ENCODE results near the gene KCNMA1. TPM values are rescaled to one million over a fixed set of nuclear protein-coding genes. Genes with fewer than 3 reads are reported as not detected.

Gene KCNMA1
- total RNA-seq, 1 donor: 77.8 TPM

DNA sequence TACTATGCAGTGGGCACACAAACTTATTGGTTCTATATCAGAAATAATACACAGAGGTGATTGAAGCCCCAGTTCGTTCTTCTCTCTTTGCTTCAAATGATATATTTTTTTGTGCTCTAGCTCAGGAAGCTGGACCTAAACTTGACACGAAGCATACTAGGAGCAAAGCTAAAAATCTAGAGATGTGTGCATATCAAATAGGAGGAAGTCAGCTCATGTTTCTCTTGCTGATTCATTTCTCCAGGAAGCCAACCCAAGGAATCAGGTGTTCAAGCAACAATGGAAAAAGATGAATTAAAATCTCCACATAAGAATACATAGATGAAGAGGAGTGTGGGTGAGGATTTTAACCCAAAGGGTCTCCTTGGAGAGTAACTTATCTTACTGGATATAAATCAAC is 432.5 kb downstream of the KCNMA1 start:
- H3K4me3 ChIP-seq (ENCODE audit: insufficient read depth, low read length): no peak overlapping the region
- H3K9me3 ChIP-seq (ENCODE audit: low read depth, low read length): no peaks in the 10 kb centered on the region
- no peak overlapping the region for H3K4me2 ChIP-seq (ENCODE audit: insufficient read depth, low read length)
- TF ChIP-seq, protein P1, sequence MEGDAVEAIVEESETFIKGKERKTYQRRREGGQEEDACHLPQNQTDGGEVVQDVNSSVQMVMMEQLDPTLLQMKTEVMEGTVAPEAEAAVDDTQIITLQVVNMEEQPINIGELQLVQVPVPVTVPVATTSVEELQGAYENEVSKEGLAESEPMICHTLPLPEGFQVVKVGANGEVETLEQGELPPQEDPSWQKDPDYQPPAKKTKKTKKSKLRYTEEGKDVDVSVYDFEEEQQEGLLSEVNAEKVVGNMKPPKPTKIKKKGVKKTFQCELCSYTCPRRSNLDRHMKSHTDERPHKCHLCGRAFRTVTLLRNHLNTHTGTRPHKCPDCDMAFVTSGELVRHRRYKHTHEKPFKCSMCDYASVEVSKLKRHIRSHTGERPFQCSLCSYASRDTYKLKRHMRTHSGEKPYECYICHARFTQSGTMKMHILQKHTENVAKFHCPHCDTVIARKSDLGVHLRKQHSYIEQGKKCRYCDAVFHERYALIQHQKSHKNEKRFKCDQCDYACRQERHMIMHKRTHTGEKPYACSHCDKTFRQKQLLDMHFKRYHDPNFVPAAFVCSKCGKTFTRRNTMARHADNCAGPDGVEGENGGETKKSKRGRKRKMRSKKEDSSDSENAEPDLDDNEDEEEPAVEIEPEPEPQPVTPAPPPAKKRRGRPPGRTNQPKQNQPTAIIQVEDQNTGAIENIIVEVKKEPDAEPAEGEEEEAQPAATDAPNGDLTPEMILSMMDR (IDR thresholded peaks at IDR 0.05; ENCODE audit: extremely low read depth, low read depth, low read length): no peak
- H3K27ac ChIP-seq (ENCODE audit: low read depth, low read length): no peak overlapping the region
- DNase-seq (ENCODE audit: insufficient read length, low spot score, missing footprints): no peak
- no peaks in the 10 kb centered on the region for H3K4me1 ChIP-seq (ENCODE audit: insufficient read depth, low read length)
- H4K20me1 ChIP-seq (ENCODE audit: insufficient read depth, low read length): no peaks in the 10 kb centered on the region
- H3K79me2 ChIP-seq (ENCODE audit: insufficient read depth, low read length): no peaks in the 10 kb centered on the region
- no peaks in the 10 kb centered on the region for H3K27me3 ChIP-seq (ENCODE audit: insufficient read depth, low read length)
- no peaks in the 10 kb centered on the region for H3K36me3 ChIP-seq (ENCODE audit: insufficient read depth, low read length)
- H2AFZ ChIP-seq (ENCODE audit: low read length): no peak overlapping the region

DNA sequence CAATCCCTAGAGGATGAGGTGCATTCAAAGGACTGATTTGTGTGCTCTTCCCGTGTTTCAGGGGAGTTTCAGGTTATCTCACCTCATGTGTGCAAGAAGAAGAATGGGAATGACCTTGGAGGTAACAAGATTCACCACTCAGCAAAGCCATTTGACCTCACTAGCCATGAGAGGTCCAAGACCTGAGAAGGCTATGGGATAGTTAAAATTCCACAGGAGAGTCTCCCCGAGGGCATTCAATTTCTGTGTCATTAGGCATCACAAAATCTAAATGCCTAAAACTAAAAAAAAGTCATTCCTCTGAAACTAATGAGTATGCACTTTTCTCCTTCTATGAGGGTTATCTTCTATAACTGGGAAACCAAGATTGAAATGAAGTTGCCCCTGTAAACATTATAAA is 433.4 kb downstream of the KCNMA1 start:
- Histone ChIP-seq H3K36me3 (ENCODE audit: insufficient read depth, low read length) (no peaks in the 10 kb centered on the region), H3K79me2 (ENCODE audit: insufficient read depth, low read length) (no peaks in the 10 kb centered on the region), H3K9me3 (ENCODE audit: low read depth, low read length) (no peaks in the 10 kb centered on the region), H3K4me2 (ENCODE audit: insufficient read depth, low read length) (no peak overlapping the region), H3K27ac (ENCODE audit: low read depth, low read length) (no peak overlapping the region), H4K20me1 (ENCODE audit: insufficient read depth, low read length) (no peaks in the 10 kb centered on the region), H3K4me3 (ENCODE audit: insufficient read depth, low read length) (no peak overlapping the region), H3K27me3 (ENCODE audit: insufficient read depth, low read length) (no peaks in the 10 kb centered on the region), H3K4me1 (ENCODE audit: insufficient read depth, low read length) (no peaks in the 10 kb centered on the region), H2AFZ (ENCODE audit: low read length) (no peak overlapping the region)
- TF ChIP-seq, protein P1 (IDR thresholded peaks at IDR 0.05; ENCODE audit: extremely low read depth, low read depth, low read length): no peak
- no peak for DNase-seq (ENCODE audit: insufficient read length, low spot score, missing footprints)

DNA sequence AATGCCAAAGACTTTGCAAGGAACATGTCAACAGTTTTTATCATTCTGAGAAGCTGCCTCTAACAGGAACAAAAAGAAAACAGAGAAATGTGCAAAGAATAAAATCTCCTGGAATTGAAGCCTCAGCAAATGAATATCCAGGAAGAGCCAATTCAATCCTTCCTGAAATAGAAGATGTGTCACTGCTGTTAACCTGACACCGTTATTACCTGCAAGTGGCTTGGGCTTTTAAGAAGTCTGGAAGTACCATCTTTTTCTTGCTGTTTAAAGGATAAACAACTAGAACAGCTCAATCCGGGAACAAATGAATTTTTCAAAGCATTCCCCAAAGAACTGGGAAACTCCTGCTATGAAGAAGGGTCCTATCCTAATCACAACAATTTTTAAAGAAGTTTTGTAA is 434.8 kb downstream of the KCNMA1 start:
- DNase-seq (ENCODE audit: insufficient read length, low spot score, missing footprints): no peak
- Histone ChIP-seq H3K4me2 (ENCODE audit: insufficient read depth, low read length) (no peak overlapping the region), H3K4me3 (ENCODE audit: insufficient read depth, low read length) (no peak overlapping the region), H3K27me3 (ENCODE audit: insufficient read depth, low read length) (no peaks in the 10 kb centered on the region), H2AFZ (ENCODE audit: low read length) (no peak overlapping the region), H3K27ac (ENCODE audit: low read depth, low read length) (no peak overlapping the region), H3K79me2 (ENCODE audit: insufficient read depth, low read length) (no peaks in the 10 kb centered on the region), H3K9me3 (ENCODE audit: low read depth, low read length) (no peaks in the 10 kb centered on the region), H3K36me3 (ENCODE audit: insufficient read depth, low read length) (no peaks in the 10 kb centered on the region), H3K4me1 (ENCODE audit: insufficient read depth, low read length) (no peaks in the 10 kb centered on the region), H4K20me1 (ENCODE audit: insufficient read depth, low read length) (no peaks in the 10 kb centered on the region)
- TF ChIP-seq, protein P1 (IDR thresholded peaks at IDR 0.05; ENCODE audit: extremely low read depth, low read depth, low read length): no peak

DNA sequence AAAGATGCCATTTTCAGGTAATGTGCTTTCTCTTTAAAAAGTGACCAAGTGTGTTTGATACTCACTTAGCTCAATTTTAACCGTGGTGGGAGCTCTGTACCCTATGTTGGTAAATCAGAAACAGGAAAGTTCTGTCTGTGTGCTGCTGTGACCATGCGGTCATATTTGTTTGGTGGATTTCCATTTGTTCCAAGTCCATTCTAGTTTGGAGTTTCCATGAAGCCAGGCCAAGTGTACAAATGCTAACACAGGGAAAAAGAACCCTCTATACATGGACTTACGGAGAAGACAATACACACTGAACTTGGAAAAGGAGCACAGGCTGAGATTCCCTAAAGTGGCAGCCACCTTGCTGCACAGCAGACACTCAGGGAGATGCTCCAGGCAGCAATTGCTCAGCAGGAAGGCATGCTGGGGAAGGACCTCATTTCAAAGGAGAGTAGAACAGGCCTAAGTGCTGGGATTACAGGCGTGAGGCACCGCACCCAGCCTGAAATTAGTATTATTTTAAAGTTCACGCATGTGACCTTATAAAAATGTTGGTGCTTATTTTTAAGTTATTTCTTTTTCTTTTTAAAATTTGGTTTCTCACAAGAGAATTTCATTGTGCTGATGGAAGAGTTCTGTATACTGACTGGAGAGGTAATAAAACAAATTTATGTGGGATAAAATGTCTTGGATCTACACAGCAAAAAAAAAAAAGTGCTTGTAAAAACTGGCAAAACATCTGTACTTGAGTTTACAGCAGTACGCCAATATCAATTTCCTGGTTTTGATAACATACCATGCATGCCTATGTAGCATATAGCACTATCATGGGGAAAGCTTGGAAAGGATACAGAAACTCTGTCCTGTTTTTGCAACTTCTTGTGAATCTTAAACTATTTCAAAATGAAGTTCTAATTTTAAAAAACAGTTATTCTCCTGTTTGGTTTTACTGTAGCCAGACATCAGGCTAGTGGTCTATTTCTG is 436.2 kb downstream of the KCNMA1 start:
- Histone ChIP-seq H2AFZ (ENCODE audit: low read length) (no peak overlapping the region), H3K4me1 (ENCODE audit: insufficient read depth, low read length) (peaks cover 4% of the 10 kb centered on the region), H3K36me3 (ENCODE audit: insufficient read depth, low read length) (no peaks in the 10 kb centered on the region), H3K27me3 (ENCODE audit: insufficient read depth, low read length) (no peaks in the 10 kb centered on the region), H3K9me3 (ENCODE audit: low read depth, low read length) (no peaks in the 10 kb centered on the region), H3K27ac (ENCODE audit: low read depth, low read length) (no peak overlapping the region), H3K79me2 (ENCODE audit: insufficient read depth, low read length) (no peaks in the 10 kb centered on the region), H4K20me1 (ENCODE audit: insufficient read depth, low read length) (no peaks in the 10 kb centered on the region), H3K4me2 (ENCODE audit: insufficient read depth, low read length) (no peak overlapping the region), H3K4me3 (ENCODE audit: insufficient read depth, low read length) (no peak overlapping the region)
- DNase-seq (ENCODE audit: insufficient read length, low spot score, missing footprints): no peak
- TF ChIP-seq, protein P1 (IDR thresholded peaks at IDR 0.05; ENCODE audit: extremely low read depth, low read depth, low read length): no peak

All from osteoblast (primary cell).